Measurements from ENCODE around the gene CDH12.
"Not testable (repeated sequence)": the region's sequence is repeated elsewhere in the genome, so short reads cannot be mapped to it uniquely, and the experiment has no call there.

CDH12 gene

GRCh38 chr5:22432905-22433304, 420.2 kb downstream of the CDH12 start:
- DNase-seq (ENCODE audit: low read depth in 2 of 2), result no peak

GRCh38 chr5:22431840-22432239, 421.3 kb downstream of the CDH12 start:
- no peak for DNase-seq (ENCODE audit: low read depth in 2 of 2)

GRCh38 chr5:22431406-22431805, 421.7 kb downstream of the CDH12 start:
- DNase-seq (ENCODE audit: low read depth in 2 of 2), result no peak

- DNase-seq (ENCODE audit: low read depth in 2 of 2), result no peak
Observed at GRCh38 chr5:22411554-22412349, 441.4 kb downstream of the CDH12 start.

GRCh38 chr5:22391956-22392355, 461.2 kb downstream of the CDH12 start:
- no peak for DNase-seq (ENCODE audit: low read depth in 2 of 2)

GRCh38 chr5:22390888-22391287, 462.3 kb downstream of the CDH12 start:
- DNase-seq (ENCODE audit: low read depth in 2 of 2), result no peak

- no peak for DNase-seq (ENCODE audit: low read depth in 2 of 2)
Observed at GRCh38 chr5:22372826-22373660, 480.1 kb downstream of the CDH12 start.

GRCh38 chr5:22372376-22372775, 480.8 kb downstream of the CDH12 start:
- DNase-seq (ENCODE audit: low read depth in 2 of 2), result peak in 1 of 2 experiments; percentile 1

GRCh38 chr5:22354956-22355355, 498.2 kb downstream of the CDH12 start:
- no peak for DNase-seq (ENCODE audit: low read depth in 2 of 2)

GRCh38 chr5:22352493-22352892, 500.7 kb downstream of the CDH12 start:
- no peak for DNase-seq (ENCODE audit: low read depth in 2 of 2)

GRCh38 chr5:22351178-22351577, 502.0 kb downstream of the CDH12 start:
- DNase-seq (ENCODE audit: low read depth in 2 of 2), result no peak

- no peak for DNase-seq (ENCODE audit: low read depth in 2 of 2)
Observed at GRCh38 chr5:22348027-22348426, 505.1 kb downstream of the CDH12 start.

GRCh38 chr5:22344000-22344399, 509.1 kb downstream of the CDH12 start:
- DNase-seq (ENCODE audit: low read depth in 2 of 2), result no peak

GRCh38 chr5:22341406-22341805, 511.7 kb downstream of the CDH12 start:
- no peak for DNase-seq (ENCODE audit: low read depth in 2 of 2)

- not testable (repeated sequence) for DNase-seq (ENCODE audit: low read depth in 2 of 2)
Observed at GRCh38 chr5:22332949-22333348, 520.2 kb downstream of the CDH12 start.

GRCh38 chr5:22329683-22330082, 523.5 kb downstream of the CDH12 start:
- no peak for DNase-seq (ENCODE audit: low read depth in 2 of 2)

- no peak for DNase-seq (ENCODE audit: low read depth in 2 of 2)
Observed at GRCh38 chr5:22319798-22320197, 533.3 kb downstream of the CDH12 start.

- no peak for DNase-seq (ENCODE audit: low read depth in 2 of 2)
Observed at GRCh38 chr5:22316294-22316693, 536.9 kb downstream of the CDH12 start.

- not testable (repeated sequence) for DNase-seq (ENCODE audit: low read depth in 2 of 2)
Observed at GRCh38 chr5:22315052-22315451, 538.1 kb downstream of the CDH12 start.

GRCh38 chr5:22314548-22314947, 538.6 kb downstream of the CDH12 start:
- no peak for DNase-seq (ENCODE audit: low read depth in 2 of 2)

- DNase-seq (ENCODE audit: low read depth in 2 of 2), result no peak
Observed at GRCh38 chr5:22306011-22306410, 547.1 kb downstream of the CDH12 start.

- DNase-seq (ENCODE audit: low read depth in 2 of 2), result no peak
Observed at GRCh38 chr5:22295832-22296231, 557.3 kb downstream of the CDH12 start.

GRCh38 chr5:22293147-22293546, 560.0 kb downstream of the CDH12 start:
- DNase-seq (ENCODE audit: low read depth in 2 of 2), result no peak
